Inferior parietal cortex (tissue), 1 donor: Measurements from ENCODE around the gene C10orf90.
A peak's percentile ranks its signal among the peaks of the same experiment; 100 is the strongest.
"Not testable (repeated sequence)": the region's sequence is repeated elsewhere in the genome, so short reads cannot be mapped to it uniquely, and the experiment has no call there.

ENCODE experiments used
- DNase-seq: peaks from one replicate; pipeline ENCODE4 v3.0.0-alpha.2; 2016; ENCODE audit errors: extremely low spot score

The C10orf90 gene

DNA sequence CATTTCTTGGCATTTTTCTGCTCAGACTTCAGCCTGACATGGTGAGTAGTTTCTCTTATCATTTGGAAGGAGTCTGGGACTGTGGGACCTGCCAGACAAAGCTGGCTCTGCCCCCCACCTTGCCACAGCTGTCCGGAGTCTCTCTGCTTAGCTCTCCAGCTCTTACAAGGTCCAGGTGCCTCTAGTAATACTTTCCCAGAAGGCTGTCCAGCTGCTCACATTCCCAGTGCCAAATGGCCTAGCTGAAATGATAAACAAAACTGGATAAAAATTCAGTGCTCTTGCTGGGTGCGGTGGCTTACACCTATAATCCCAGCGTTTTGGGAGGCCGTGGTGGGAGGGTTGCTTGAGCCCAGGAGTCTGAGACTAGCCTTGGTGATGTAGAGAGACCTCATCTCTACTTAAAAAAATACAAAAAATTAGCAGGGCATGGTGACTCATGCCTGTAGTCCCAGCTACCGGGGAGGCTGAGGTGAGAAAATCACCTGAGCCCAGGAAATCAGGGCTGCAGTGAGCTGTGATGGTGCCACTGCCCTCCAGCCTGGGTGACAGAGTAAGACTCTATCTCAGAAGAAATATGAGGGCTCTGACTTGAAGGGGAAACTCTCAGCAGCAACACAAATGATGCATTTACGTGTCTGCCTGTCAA is 86.8 kb downstream of the C10orf90 start:
- no peak for DNase-seq

DNA sequence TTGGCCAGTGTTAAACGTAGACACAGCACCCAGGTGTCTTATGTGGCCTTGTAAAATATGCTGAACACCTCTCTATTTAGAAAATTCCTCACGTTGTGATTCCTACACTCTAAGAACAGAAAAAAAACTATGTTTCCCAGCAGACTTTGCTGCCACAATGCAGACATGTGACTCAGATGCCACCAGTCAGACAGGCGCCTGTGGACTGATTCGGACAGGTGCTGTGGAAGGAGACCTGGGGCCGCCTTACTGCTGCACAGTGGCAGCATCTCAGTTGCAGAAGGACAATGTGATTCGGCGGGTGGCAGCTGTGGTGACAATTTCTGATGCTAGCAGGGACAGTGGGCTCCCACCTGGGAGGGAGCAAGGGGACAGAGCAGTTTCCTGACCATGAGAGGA is 88.8 kb downstream of the C10orf90 start:
- no peak for DNase-seq

DNA sequence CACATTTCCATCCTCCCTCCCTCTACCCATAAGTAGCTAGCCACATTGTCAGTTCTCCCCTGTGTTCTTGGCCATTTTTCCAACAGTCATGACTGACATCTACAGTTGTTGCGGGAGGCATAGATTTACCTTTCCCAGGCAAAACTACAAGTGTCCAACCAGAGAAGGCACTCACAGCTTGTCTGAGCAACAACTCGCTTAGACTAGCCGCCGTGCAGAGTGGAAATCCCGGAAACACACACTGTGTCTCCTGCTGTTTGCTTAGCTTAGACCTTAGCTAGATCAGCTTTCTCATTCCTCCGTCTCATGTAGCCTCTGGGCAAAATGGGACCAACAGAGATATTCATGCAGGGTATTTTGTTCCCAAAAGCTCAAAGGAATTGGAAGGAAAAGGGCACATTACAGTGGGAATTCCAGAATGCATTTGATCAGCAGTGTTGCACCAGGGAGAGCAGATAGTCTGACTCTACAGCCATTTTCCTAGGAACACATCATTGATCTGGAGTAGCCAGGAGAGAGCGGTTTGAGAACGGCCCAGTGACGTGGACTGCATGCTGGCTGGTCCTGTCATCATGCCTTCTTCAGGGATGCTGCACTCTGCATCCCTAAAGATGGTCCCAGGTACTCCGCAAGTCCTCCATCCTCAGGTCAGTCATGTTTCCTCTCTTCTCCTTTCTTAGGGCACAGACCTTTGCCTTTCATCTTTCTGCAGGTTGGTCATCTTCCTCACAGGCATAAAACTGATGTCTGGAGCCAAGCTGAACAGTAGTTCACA is 89.4 kb downstream of the C10orf90 start:
- no peak for DNase-seq

DNA sequence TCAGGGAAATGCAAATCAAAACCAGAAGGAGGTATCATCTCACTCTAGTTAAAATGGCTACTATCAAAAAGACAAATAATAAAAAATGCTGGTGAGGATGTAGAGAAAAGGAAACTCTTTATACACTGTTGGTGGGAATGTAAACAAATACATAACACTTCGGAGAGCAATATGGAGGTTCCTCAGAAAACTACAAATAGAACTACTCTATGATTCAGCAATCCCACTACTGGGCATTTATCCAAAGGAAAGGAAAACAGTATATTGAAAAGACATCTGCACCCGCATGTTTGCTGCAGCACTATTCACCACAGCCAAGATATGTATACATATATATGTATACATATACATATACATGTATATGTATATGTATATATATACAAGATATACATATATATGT is 94.2 kb downstream of the C10orf90 start:
- DNase-seq: no peak

DNA sequence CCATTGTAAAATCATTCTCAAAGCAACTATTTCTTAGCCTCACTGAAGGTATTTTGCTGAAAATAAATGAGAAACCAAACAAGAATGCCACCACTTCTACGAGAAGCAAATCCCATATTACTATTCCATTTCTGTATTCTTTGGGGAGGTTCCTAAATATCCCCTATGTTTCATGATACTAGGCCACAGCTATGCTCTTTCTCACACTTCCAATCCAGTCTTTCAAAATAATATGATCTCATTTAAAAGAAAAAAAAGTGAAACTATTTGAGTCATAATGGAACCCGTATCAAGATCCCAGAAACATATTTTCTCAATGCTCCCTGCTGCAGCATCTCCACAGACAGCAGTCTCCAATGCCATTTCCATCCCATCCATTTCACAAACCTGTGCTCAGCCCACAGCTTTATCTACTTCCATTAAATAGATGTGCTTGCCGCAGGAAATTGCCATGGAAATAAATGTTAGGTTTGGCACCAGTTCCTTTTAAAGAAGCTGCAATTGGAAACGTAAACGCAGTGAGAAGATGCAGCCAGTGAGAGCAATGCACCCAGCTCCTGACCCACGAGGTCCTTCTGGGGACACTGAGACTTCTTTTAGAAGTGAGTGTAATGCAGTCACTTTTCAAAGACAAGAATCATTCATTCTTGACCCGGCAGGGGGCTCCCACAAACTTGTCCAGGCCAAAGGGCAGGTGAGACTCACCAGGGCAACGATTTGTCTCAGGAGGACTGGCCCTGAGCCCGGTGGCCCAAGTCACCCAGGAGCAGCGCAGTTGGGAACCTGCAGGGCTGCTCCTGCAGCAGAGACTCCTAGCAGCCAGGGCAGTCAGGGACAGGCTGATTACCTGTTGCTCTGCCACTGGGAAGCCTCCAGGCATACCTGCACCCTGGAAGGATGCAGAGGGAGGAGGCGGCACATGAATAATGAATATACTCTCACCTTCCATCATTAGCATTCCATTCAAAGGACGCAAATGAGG is 99.6 kb downstream of the C10orf90 start:
- DNase-seq: no peak

DNA sequence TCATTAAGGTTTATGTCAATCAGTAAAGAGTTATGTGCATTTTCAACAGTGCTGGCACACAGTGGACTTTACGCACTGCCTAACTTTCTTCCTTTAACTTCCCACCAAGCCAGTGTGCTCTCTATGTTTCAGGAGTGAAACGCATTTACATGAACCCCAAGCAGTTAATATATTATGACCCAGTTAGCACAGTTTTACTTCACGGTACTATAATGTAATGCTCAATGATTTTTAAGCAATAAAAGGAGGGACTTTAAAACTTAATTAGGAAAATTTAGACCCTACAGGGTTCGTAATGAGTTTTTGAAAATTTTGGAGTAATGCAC is 100.3 kb downstream of the C10orf90 start:
- DNase-seq: no peak

DNA sequence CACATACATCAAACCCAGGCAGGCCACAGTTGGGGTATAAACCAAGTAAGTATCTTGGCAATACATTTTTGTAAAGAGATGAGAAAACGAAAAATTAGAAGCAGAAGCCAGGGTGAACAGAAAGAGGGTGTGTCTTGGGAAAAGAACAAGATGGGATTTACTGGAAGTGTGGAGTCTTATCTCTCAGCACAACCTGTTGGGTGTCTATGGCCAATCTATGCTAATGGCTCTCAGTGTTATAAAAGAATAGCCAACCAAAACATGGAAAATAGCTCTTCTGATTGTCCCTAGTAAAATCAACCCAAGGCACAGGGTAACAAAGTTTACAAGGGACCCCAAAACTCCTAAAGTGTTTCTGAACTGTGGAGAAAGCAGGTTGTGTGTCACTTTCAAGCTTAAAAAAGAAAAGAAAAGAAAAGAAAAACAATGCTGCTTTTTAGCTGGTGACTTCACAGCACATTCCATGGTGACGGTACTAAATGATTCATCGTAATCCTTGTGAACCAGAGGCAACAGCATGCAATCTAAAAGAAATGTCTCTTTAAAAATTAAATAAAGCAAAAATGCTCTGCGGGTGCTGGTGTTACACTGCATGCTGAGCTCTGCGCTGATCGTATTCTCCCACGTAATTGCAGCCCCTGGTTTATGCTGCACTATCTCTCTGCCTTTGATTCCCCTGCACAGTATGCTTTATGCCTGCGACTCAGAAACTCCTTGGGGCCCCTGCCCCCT is 100.8 kb downstream of the C10orf90 start:
- DNase-seq: no peak

DNA sequence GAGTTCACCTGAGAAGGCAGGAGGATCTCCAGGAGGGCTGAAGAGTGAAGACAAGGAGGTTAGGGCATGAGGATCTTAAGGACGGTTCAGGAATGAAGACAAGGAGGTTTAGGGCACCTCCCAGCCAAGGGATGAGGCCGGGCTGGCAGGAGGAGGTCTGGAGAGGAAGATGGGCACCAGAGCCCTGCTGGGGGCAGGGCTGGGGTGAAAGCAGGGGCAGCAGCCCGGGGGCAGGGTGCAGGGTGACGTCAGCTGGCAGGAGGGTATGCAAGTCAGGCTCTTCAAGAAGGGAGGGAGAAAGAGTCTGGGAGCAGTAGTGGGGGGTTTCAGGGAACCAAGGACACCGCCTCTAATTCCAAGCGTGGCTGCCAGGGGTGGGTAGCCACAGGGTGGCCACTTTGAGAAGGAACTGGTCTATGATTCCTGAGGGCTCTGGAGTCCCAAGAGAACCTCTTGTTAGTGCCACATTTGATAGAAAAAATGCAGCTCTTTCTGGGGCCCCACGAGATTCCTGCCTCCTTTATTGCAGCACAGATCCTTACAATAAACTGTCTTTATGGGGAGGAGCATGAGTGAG is 101.6 kb downstream of the C10orf90 start:
- no peak for DNase-seq

DNA sequence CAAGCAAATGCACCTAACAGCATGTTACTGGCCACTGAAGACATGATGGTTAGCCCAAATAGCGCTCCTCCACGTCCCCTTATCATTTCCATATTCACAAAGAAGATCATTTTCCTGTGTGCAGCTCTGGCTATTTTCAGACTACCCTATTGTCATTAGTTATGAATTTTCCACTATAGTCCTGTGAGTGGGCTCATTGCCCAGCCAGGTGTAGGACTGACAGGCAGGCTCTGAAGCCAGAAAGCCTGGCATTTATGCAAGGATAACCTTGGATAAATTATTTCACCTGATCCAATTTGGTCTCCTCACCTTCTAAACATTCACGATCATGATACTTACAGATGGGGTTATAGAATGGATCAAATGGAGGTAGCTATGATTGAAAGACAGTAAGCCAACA is 104.6 kb downstream of the C10orf90 start:
- no peak for DNase-seq

DNA sequence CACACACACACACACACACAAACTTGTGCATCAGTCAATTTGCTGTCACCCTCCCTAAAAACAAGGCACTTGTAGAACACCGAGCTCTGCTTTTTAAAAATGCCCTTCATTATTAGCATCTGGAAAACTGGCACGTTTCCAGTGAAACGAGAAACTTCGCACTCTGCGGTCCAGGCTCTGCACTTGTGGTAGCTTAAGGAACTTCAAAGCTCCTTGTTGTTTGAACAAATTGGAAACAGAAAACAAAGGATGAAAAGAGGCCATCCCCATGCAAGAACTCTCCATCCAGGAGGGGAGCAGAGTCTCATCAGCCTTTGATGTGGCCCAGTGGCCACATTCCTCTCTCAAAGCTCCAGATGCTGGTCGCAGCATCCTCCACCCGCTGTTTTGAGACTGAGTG is 105.1 kb downstream of the C10orf90 start:
- no peak for DNase-seq

DNA sequence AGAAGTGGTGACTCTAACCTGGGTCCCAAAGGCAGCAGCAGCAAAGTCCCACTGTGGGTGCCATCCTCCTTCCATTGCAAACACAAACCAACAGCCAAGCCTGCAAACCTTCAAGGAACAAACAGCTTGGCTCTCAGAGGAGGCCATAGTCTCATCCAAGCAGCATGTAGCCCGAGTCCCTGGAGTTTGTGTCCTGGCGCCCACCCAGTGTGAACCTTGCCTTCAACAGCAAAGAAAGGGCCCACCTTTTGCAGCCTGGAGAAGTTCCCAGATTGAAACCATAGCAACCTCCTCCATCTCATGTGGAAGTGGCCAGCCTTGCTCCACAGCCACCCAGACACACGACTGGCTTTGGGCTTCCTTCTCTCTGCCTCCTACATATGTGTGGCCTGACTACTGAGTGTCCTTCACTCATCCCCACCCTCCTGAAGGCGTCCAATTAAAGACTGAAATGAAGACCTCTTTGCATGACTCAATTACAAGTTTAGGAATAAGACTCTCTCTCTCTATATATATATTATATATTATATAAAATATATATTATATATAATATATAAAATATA is 106.1 kb downstream of the C10orf90 start:
- DNase-seq: no peak

DNA sequence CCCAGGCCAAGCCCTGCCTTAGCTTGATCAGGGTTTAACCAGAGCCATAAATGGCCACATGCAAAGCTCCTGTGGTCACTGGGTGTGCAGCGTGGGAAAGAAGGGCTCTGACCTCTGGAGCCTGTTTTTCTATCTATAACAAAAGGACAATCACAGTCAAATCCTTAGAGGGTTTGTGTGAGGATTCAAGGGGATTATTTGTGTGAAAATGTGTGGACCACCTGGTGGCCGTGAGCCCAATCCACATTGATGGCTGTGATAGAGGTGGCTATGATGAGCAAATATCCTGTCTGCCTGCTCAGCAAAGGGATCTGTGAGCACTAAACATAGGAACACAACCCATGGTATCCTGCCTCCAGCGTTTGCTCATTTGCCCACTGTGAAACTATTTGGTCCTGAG is 107.1 kb downstream of the C10orf90 start:
- no peak for DNase-seq

DNA sequence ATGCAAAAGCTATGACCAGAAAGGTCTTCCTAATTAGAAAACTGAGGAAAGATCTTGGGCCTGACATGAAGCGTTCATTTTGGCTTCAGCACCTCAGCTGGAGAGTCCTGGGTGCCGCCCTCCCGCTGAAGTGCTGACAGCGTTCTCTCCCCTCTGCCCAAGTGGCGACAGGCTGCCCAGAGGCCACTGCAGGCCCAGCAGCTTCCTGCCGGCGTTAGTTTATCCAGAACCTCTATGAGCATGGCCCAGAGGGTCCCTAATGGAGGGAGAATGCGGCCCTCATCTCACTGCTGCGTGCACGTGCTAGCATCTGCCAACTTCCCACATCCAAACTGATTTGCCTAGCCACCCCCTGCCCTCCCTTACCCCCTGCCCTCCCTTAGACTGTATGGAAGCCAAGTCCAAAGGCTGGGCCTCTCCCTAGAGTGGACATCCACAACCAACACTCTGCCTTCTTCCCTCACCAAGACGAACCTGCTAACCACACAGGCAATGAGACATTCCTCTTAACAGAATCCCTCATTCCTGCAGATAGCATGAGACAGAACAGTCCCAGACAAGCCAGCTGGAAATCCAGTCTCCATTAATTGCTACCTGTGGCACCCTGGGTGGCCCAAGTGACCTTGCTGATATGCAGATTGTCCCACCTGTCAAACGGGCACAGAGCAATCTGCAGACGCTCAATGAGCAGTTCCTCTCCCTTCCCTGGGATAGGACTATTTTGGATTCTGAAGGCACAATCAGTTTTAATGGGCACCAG is 108.4 kb downstream of the C10orf90 start:
- no peak for DNase-seq

DNA sequence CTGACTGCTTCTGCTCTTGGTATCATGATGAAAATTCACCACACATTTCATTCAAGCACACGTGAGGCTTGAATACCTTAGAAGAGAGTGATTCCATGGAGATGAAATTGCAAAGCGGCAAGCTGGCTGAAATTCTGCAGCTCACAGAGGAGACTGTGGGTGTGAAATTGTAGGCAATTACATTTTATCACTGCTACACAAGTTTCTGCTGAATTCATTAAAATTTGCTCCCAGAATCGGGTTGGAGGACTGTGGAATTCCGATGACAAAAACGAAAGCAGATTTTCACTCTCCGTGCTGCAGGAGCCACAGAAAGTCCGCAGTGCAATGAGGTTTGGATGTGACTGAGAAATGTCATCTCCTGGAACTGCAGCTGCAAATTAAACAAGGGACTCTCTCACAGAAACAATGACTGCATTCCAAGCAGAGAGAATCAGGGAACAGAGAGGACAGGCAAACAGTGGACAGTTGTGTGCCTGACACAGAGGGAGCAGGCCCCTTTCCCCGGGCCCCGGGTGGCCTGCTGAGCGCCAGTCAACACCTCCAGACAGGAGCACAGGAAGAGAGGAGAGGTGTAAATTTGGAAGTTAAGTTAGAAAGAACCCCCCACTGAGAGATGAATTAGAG is 109.1 kb downstream of the C10orf90 start:
- peak; percentile 88 for DNase-seq

DNA sequence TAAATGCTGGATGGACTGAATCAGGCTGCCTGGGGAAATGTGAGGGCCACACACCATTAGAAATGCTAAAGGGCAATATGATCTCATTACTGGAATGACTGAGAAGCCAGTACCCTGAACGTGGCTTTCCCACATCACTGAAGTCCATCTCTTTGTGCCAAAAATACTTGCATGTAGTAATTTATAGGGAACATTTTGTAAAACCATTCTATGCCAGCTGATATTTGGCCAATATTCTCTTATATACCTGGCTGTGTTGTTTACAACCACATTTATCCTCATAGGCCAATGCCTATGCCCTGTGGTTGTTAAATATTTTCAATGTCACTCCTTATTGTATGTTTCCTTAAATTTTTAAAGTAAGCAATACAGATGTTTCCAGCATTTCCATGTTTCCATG is 111.6 kb downstream of the C10orf90 start:
- DNase-seq: no peak

DNA sequence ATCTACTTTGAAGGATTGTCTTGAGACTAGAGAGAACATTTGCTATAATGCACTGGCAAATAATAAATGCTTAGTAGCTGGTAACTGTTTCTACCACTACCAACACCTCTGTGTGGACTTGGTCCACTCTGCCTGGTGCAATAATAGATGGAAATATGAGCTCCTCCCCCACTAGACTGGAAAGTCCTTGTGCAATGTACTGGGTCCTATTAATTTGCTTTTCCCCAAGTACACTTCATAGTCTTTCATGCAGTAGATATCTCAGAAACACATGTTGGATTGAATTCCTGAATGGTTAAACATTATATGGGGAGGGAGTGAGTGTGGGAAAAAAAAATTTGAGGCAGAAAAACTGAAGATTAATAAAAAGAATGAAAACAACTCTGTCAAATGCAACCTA is 119.3 kb downstream of the C10orf90 start:
- no peak for DNase-seq

DNA sequence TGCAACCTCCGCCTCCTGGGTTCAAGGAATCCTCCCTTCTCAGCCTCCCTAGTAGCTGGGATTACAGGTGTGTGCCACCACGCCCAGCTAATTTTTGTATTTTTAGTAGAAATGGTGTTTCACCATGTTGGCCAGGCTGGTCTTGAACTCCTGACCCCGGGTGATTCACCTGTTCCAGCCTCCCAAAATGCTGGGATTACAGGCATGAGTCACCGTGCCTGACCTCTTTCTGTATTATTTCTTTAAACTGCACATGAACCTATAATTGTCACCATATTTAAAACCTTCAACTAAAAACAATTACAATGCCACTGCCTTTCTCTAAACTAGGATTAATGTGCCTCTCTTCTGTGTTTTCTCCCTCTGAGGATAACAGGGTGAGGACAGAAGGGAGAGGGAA is 119.9 kb downstream of the C10orf90 start:
- DNase-seq: not testable (repeated sequence)

DNA sequence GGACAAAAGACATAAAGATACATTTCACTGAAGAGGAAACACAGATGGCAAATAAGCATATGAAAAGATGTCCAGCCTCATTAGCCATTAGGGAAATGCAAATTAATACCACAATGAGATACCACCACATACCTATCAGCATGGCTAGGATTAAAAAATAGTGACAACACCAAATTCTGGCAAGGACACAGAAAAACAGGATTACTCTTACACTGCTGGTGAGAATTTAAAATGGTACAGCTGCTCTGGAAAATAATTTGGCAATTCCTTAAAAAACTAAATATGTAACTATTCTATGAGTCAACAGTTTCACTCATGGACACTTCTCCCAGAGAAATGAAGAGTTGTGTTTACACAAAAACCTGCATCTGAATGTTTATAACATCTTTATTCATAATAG is 121.1 kb downstream of the C10orf90 start:
- no peak for DNase-seq

DNA sequence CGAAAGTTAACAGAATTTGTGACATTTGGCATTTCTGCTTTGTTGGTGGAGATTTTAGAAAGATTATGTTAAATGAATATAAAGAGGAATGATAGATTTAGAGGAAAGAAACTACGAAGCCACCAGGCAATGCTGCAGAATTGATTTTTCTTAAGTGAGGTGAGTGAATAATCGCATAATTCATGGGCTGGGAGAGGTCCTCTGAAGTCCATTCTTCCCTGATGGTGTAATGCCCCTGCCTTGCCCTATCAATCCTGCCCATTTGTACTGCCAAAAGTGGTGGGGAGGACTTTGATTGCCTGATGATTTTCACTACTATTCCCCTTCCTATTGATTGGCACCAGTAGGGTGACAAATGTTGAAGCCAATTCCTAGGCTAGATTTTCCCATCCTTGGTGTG is 125.9 kb downstream of the C10orf90 start:
- DNase-seq: no peak
